Measurements from ENCODE around the gene SETD2. TPM values are rescaled to one million over a fixed set of nuclear protein-coding genes. Genes with fewer than 3 reads are reported as not detected.

Gene SETD2
- total RNA-seq, 1 experiment from 2014 or later, result 24.1 TPM

DNA sequence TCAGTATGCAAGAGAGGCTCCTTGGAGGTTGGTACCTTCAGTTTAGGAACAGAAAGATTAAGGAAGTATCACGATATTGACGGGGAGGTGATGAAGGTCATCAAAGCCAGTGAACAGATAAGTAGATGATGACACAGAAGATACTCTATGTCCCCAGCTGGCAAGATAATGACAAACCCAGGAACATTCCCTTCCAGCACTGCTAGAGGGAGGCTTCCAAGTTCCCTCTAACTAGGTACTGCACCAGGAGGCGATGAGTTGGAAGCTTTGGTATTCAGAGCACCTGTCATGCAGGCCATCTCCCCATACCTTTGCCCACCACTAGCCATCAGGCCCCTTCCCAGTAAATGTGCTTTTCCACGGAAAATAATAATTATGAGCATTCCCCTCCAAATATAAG is 143.6 kb downstream of the SETD2 start:
- Histone ChIP-seq H3K9ac (ENCODE audit: low read length) (no peak overlapping the region), H2AFZ (ENCODE audit: low read length) (no peak overlapping the region), H3K4me2 (ENCODE audit: low read length) (no peak overlapping the region), H3K79me2 (ENCODE audit: low read length) (peaks cover 11% of the 10 kb centered on the region), H3K27me3 (ENCODE audit: low read length) (no peaks in the 10 kb centered on the region), H3K4me1 (ENCODE audit: insufficient read depth, low read length) (peaks cover 5% of the 10 kb centered on the region; the same call in 1 of the 2 replicates), H3K27ac (ENCODE audit: low read length) (no peak overlapping the region), H3K9me3 (ENCODE audit: low read length) (no peaks in the 10 kb centered on the region), H3F3A (ENCODE audit: low read length, unreplicated experiment) (no peaks in the 10 kb centered on the region), H3K9me2 (replicated peaks; ENCODE audit: low read length) (no peaks in the 10 kb centered on the region), H3K36me3 (ENCODE audit: low read depth, low read length) (peaks cover 17% of the 10 kb centered on the region; the same call in 1 of the 2 replicates), H3K4me3 (ENCODE audit: low read length) (no peak overlapping the region), H4K20me1 (ENCODE audit: low read length) (peaks cover 9% of the 10 kb centered on the region; the same call in 1 of the 2 replicates)
- no peak for DNase-seq
- ChIA-PET POLR2A (ENCODE audit: unreplicated experiment) (no interaction called here), CTCF (no interaction called here)
- intact Hi-C loops (cut with micrococcal nuclease), result no loop called here
- BruUV-seq (replicated peaks), result no TSS peak
- TF ChIP-seq, protein P1, sequence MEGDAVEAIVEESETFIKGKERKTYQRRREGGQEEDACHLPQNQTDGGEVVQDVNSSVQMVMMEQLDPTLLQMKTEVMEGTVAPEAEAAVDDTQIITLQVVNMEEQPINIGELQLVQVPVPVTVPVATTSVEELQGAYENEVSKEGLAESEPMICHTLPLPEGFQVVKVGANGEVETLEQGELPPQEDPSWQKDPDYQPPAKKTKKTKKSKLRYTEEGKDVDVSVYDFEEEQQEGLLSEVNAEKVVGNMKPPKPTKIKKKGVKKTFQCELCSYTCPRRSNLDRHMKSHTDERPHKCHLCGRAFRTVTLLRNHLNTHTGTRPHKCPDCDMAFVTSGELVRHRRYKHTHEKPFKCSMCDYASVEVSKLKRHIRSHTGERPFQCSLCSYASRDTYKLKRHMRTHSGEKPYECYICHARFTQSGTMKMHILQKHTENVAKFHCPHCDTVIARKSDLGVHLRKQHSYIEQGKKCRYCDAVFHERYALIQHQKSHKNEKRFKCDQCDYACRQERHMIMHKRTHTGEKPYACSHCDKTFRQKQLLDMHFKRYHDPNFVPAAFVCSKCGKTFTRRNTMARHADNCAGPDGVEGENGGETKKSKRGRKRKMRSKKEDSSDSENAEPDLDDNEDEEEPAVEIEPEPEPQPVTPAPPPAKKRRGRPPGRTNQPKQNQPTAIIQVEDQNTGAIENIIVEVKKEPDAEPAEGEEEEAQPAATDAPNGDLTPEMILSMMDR (conservative IDR thresholded peaks at IDR 0.05; ENCODE audit: low read depth, low read length), result no peak
- no peak for ATAC-seq

DNA sequence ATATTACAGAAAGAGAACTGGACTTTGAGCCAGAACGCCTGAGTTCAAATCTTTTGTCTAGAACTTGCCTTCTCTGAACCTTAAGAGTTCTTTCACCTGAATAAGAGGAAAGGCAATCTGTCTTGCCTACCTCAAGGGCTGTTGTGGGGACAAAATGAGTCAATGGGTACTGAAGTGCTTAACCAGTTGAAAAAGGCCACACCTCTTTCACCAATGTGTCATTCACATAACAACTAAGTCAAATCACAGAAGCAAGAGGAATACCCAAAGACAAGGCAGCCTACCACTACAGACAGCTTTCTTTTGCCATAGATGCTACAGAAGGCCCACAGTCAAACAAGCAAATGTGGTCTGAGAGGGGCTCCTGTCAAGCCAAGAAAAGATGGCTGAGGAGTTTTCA is 144.7 kb downstream of the SETD2 start:
- Histone ChIP-seq H3K9me3 (ENCODE audit: low read length) (no peaks in the 10 kb centered on the region), H3K9ac (ENCODE audit: low read length) (no peak overlapping the region), H3K9me2 (replicated peaks; ENCODE audit: low read length) (no peaks in the 10 kb centered on the region), H4K20me1 (ENCODE audit: low read length) (no peaks in the 10 kb centered on the region), H3K79me2 (ENCODE audit: low read length) (peaks cover 3% of the 10 kb centered on the region; the same call in 1 of the 2 replicates), H3K27me3 (ENCODE audit: low read length) (no peaks in the 10 kb centered on the region), H3K4me2 (ENCODE audit: low read length) (no peak overlapping the region), H3K4me3 (ENCODE audit: low read length) (no peak overlapping the region), H3K36me3 (ENCODE audit: low read depth, low read length) (peaks cover 17% of the 10 kb centered on the region; the same call in 1 of the 2 replicates), H3F3A (ENCODE audit: low read length, unreplicated experiment) (no peaks in the 10 kb centered on the region), H3K4me1 (ENCODE audit: insufficient read depth, low read length) (peaks cover 5% of the 10 kb centered on the region; the same call in 1 of the 2 replicates), H2AFZ (ENCODE audit: low read length) (no peak overlapping the region), H3K27ac (ENCODE audit: low read length) (no peak overlapping the region)
- ChIA-PET CTCF (no interaction called here), POLR2A (ENCODE audit: unreplicated experiment) (no interaction called here)
- intact Hi-C loops (cut with micrococcal nuclease), result no loop called here
- no peak for ATAC-seq
- DNase-seq, result peak; percentile 26
- TF ChIP-seq EZH2 (IDR thresholded peaks at IDR 0.05; ENCODE audit: low read length, unreplicated experiment) (no peak), EZH2phosphoT487 (IDR thresholded peaks at IDR 0.05; ENCODE audit: borderline replicate concordance, low read length) (no peak)
- BruUV-seq (replicated peaks), result no TSS peak

- ChIA-PET CTCF (no interaction called here), POLR2A (ENCODE audit: unreplicated experiment) (no interaction called here)
- Histone ChIP-seq H3K36me3 (ENCODE audit: low read depth, low read length) (peaks cover 17% of the 10 kb centered on the region; the same call in 1 of the 2 replicates), H4K20me1 (ENCODE audit: low read length) (no peaks in the 10 kb centered on the region), H3K27me3 (ENCODE audit: low read length) (no peaks in the 10 kb centered on the region), H3F3A (ENCODE audit: low read length, unreplicated experiment) (no peaks in the 10 kb centered on the region), H3K4me1 (ENCODE audit: insufficient read depth, low read length) (peaks cover 5% of the 10 kb centered on the region; the same call in 1 of the 2 replicates), H3K9me2 (replicated peaks; ENCODE audit: low read length) (no peaks in the 10 kb centered on the region), H3K9me3 (ENCODE audit: low read length) (no peaks in the 10 kb centered on the region), H3K79me2 (ENCODE audit: low read length) (peaks cover 3% of the 10 kb centered on the region; the same call in 1 of the 2 replicates), H3K27ac (ENCODE audit: low read length) (no peak overlapping the region), H3K4me3 (ENCODE audit: low read length) (no peak overlapping the region), H3K9ac (ENCODE audit: low read length) (no peak overlapping the region), H2AFZ (ENCODE audit: low read length) (no peak overlapping the region), H3K4me2 (ENCODE audit: low read length) (no peak overlapping the region)
- intact Hi-C loops (cut with micrococcal nuclease), result no loop called here
- BruUV-seq (replicated peaks), result no TSS peak
- TF ChIP-seq EZH2 (IDR thresholded peaks at IDR 0.05; ENCODE audit: low read length, unreplicated experiment), result no peak
- TF ChIP-seq, protein P1 (conservative IDR thresholded peaks at IDR 0.05; ENCODE audit: low read depth, low read length), result no peak
- no peak for TF ChIP-seq EZH2phosphoT487 (IDR thresholded peaks at IDR 0.05; ENCODE audit: borderline replicate concordance, low read length)
- ATAC-seq, result no peak
- no peak for DNase-seq
Measured at GRCh38 chr3:47018269-47018611, 145.7 kb downstream of the SETD2 start.
